SK-N-MC (cell line): ENCODE measurements around the gene MAML2.

Experiments used
- EZH2 ChIP-seq: fragments of 200-600 bp; sonication (generic); IDR thresholded peaks from one replicate; pipeline ENCODE4 v1.6.1; 2017; ENCODE audit warnings: antibody characterized with exemption
- FOXP2 ChIP-seq: optimal IDR thresholded peaks from 2 replicates; pipeline ENCODE3; 2011; ENCODE audit warnings: mild to moderate bottlenecking, moderate library complexity; ENCODE audit not compliant: insufficient read depth; ENCODE audit errors: extremely low read length, control extremely low read depth
- POLR2AphosphoS5 ChIP-seq: IDR thresholded peaks from 2 replicates; pipeline ENCODE4 v1.6.1; 2012; ENCODE audit warnings: mild to moderate bottlenecking, low read depth, low read length, borderline replicate concordance

DNA sequence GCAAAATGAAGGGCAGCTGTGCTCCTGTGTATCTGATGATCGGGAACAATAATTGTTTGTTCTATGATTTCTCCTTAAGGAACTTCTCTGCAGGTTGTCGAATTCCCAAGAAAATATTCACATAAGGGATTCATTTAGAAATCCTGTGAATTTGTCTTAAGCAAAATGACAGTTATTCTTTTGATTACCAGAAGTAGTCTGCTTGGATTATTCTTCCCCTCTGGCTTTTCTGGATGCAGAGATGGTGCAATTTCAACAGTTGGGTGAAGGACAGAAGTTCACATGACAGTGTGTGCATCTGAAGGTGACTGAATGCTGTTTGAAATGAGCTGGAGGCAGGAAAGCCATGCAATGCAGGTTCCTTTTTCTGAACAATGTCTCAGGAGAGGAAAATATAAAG is 281.9 kb downstream of the MAML2 start:
- TF ChIP-seq EZH2 (no peak), POLR2AphosphoS5 (no peak), FOXP2 (no peak)
